LNCaP clone FGC (cell line): ENCODE measurements around the gene ACTR1A.

Experiments used
- DNase-seq: peaks from one replicate; pipeline ENCODE4 v3.0.0-alpha.2; 2011; ENCODE audit warnings: low read depth
- H3K4me3 ChIP-seq: 2 replicates; pipeline ENCODE4 v1.5.1; 2011; ENCODE audit warnings: mild to moderate bottlenecking, low read depth, low read length, control low read depth
- TF ChIP-seq, protein P1 (sequence below): IDR thresholded peaks from 2 replicates; pipeline ENCODE4 v1.5.1; 2012; ENCODE audit warnings: mild to moderate bottlenecking; ENCODE audit not compliant: control insufficient read depth, insufficient read depth; ENCODE audit errors: extremely low read depth

ACTR1A gene

DNA sequence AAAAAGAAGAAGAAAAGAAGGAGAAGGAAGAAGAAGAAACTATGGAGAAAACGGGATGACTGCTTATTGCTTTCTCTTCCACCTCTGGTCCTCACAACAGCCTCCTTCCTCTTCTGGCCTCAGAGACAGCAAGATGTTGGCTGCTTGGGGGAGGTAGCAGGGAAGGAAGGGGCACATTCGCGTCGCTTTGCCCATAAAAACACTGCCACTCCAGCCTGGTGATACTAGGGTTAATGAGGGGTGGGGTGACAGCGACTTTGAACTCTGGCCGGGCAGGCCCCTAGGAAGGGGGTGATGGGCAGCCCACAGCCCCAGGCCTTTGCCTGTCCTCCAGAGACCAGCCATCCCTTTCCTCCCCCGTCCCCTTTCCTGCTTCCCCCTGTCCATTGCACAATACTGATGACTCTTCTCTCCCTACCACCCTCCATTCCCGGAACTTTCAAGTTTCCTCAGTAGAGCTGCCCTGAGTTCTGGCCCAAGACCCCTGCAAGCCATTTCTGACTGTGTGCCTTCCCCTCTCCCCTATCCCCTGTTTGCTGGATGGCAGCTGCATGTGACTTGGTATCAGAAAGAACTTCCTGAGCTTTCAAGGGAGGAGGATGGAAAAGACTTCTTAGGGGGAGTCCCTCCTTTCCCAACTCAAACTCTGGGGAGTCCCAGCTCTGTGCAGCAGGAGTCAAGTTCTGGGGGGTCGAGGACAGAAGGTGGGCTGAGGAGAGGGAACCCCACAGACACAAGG, 67.9 kb downstream of the ACTR1A start:
- no peak overlapping the region for H3K4me3 ChIP-seq
- DNase-seq: no peak
- TF ChIP-seq, protein P1, sequence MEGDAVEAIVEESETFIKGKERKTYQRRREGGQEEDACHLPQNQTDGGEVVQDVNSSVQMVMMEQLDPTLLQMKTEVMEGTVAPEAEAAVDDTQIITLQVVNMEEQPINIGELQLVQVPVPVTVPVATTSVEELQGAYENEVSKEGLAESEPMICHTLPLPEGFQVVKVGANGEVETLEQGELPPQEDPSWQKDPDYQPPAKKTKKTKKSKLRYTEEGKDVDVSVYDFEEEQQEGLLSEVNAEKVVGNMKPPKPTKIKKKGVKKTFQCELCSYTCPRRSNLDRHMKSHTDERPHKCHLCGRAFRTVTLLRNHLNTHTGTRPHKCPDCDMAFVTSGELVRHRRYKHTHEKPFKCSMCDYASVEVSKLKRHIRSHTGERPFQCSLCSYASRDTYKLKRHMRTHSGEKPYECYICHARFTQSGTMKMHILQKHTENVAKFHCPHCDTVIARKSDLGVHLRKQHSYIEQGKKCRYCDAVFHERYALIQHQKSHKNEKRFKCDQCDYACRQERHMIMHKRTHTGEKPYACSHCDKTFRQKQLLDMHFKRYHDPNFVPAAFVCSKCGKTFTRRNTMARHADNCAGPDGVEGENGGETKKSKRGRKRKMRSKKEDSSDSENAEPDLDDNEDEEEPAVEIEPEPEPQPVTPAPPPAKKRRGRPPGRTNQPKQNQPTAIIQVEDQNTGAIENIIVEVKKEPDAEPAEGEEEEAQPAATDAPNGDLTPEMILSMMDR: no peak

DNA sequence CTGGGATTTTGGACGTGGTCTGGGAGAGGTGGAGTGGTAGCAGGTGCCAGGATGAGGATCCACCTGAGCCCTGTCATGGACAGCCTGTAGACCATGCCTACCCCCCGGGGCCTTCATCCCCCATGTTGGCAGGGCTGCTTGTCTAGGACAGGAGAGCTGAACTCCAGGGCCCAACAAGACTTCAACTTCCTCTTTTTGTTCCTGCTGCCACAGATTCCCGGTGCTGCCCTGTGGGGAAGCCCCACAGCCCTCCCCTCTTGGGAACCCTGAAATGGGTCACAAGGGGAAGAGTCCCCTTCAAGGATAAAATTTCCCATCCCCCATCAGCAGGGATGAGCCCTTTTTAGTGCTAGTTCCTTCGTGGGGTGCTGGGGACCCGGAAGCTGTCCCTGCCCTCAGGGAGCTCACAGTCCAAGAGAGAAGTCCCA, 68.9 kb downstream of the ACTR1A start:
- DNase-seq: no peak
- TF ChIP-seq, protein P1: no peak
- H3K4me3 ChIP-seq: no peak overlapping the region

DNA sequence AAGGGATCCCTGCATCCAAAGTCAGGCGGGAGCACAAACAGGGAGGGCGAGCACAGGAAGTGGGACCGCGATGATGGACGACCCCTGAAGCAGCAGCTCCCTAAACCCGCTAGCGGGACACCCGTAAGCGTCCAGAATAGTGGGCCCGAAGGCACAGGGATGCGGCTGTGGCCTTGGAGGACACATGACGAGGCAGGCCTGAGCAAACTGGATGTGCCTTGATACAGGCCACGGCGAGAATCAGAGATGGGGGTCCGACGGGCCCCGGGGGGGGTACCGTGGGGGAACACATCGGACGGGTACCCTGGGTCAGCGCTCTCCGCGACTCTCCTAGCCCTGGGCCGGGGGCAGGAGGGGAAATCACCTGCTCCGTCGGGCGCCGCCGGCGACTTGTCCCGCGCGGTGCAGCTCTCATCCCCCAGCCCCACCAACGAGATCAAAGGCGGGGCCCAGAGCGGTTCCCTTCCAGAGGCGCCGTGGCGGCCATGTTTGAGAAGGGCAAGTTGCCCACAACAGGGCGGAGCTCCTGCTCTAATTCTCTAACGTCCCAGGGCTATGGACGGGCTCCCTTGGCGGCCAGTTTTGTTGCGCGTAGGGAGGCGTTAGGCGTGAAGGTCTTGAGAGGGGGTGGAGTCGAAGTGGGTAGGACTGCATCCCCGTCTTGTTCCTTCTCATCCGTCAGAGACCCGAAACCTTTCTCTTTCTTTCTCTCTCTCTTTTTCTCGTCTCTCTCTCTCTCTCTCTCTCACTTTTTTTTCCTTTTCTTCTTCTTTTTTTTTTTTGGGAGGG, 70.2 kb downstream of the ACTR1A start, which contains the start of gene CUEDC2:
Gene CUEDC2, minus strand, starts transcription at position 413 of the 789 bp plus-strand sequence. CDS start 7,386 bp downstream, outside the sequence.
- DNase-seq: peak; percentile 90
- TF ChIP-seq, protein P1: no peak
- peak within 1 kb of the TSS; percentile 68 for H3K4me3 ChIP-seq

DNA sequence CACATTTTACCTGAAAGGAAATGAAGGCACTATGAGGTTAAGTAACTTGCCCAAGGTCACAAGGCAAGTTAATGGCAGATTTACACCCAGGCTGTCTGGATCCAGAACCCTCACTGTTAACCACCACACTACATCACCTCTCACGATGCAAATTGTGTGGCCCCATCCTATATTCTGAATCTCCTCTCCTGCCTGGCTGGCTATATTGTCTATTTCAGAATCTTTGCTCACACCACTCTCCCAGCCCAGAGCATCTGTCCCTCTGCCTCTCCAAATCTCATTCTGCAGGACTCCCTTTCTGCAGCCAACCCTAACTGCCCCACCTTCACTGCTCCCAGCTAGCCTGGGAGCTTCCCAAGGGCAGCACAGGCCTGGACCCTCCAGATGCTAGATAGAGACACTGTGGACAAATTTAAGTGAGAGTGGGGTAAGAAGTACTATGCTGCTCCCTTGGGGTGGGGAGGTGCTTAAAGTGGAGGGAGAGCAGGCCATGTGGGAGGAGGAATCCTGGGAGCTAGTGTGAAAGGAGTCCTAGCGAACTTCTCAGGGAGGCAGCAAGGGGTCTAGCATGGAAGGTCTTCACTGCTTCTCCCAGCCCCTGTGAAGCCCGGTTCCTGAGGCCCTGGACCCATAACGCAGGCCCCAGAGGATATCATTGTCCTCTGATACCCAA, 70.9 kb downstream of the ACTR1A start:
- no peak for DNase-seq
- peak overlapping the region; percentile 68 for H3K4me3 ChIP-seq
- TF ChIP-seq, protein P1: no peak

DNA sequence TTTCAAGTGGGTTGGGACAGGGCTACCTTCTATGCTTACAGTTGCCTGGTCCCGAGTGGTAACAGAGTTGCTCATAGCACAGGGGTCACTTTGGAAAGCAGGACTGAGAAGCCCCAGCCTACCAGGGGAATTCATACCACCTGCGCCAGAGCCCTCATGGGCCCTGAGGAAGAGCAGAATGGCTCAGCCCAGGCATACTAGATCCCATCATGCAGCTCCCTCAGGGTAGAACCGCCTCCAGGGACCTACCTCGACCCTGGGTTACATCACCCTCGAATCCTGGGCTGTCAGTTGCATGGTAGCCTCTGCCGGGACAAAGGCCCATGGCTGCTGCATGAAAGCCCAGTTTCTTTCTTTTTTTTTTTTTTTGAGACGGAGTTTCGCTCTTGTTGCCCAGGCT, 73.0 kb downstream of the ACTR1A start:
- no peak overlapping the region for H3K4me3 ChIP-seq
- no peak for DNase-seq
- TF ChIP-seq, protein P1: no peak
